Bronchial epithelial cell (primary cell): ENCODE results near the gene KLHL2. TPM values are rescaled to one million over a fixed set of nuclear protein-coding genes. Genes with fewer than 3 reads are reported as not detected.
"Not testable (repeated sequence)": the region's sequence is repeated elsewhere in the genome, so short reads cannot be mapped to it uniquely, and the experiment has no call there.

ENCODE experiments used
- DNase-seq: peaks from one replicate; pipeline ENCODE4 v3.0.0-alpha.2; 2010; ENCODE audit warnings: low read depth
- FAIRE-seq: peaks from 2 replicates; lab custom pipeline; 2011; peaks lifted over from hg19 to GRCh38; lab: Jason Lieb, UNC
- H3K27me3 ChIP-seq: 2 replicates; pipeline ENCODE4 v1.5.1; 2011; ENCODE audit warnings: low read length; ENCODE audit not compliant: control insufficient read depth, insufficient read depth
- H3K36me3 ChIP-seq: 2 replicates; pipeline ENCODE4 v1.5.1; 2011; ENCODE audit warnings: low read length; ENCODE audit not compliant: control insufficient read depth, insufficient read depth
- H3K4me3 ChIP-seq: 2 replicates; pipeline ENCODE4 v1.5.1; 2011; ENCODE audit warnings: mild to moderate bottlenecking, low read depth, low read length, control low read depth
- total RNA-seq: library from RNA; depleted of rRNA; stranded (reverse); fragments of >200 nt; gene quantifications from 2 replicates; pipeline ENCODE4 v1.2.1, GENCODE V29; 2014
- TF ChIP-seq, protein P1 (sequence below): IDR thresholded peaks from 2 replicates; pipeline ENCODE4 v1.5.1; 2011; ENCODE audit warnings: mild to moderate bottlenecking, moderate library complexity, low read length, control low read depth, inconsistent platforms; ENCODE audit not compliant: insufficient read depth, severe bottlenecking

Gene KLHL2
- total RNA-seq, 1 donor from 2014 or later, result 49.2 TPM

GRCh38 chr4:165204462-165204830 lies 2.9 kb upstream of the KLHL2 start:
- H3K36me3 ChIP-seq, result no peaks in the 10 kb centered on the region
- FAIRE-seq (no peak), DNase-seq (peak; percentile 77)
- no peaks in the 10 kb centered on the region for H3K27me3 ChIP-seq
- TF ChIP-seq, protein P1, sequence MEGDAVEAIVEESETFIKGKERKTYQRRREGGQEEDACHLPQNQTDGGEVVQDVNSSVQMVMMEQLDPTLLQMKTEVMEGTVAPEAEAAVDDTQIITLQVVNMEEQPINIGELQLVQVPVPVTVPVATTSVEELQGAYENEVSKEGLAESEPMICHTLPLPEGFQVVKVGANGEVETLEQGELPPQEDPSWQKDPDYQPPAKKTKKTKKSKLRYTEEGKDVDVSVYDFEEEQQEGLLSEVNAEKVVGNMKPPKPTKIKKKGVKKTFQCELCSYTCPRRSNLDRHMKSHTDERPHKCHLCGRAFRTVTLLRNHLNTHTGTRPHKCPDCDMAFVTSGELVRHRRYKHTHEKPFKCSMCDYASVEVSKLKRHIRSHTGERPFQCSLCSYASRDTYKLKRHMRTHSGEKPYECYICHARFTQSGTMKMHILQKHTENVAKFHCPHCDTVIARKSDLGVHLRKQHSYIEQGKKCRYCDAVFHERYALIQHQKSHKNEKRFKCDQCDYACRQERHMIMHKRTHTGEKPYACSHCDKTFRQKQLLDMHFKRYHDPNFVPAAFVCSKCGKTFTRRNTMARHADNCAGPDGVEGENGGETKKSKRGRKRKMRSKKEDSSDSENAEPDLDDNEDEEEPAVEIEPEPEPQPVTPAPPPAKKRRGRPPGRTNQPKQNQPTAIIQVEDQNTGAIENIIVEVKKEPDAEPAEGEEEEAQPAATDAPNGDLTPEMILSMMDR, result no peak
- H3K4me3 ChIP-seq, result no peak overlapping the region

GRCh38 chr4:165207016-165207430 lies 338 bp upstream of the KLHL2 start:
- TF ChIP-seq, protein P1, result no peak
- DNase-seq (no peak), FAIRE-seq (no peak)
- H3K27me3 ChIP-seq, result no peaks in the 10 kb centered on the region
- H3K36me3 ChIP-seq, result no peaks in the 10 kb centered on the region
- H3K4me3 ChIP-seq, result peak overlapping the region; percentile 83

DNA sequence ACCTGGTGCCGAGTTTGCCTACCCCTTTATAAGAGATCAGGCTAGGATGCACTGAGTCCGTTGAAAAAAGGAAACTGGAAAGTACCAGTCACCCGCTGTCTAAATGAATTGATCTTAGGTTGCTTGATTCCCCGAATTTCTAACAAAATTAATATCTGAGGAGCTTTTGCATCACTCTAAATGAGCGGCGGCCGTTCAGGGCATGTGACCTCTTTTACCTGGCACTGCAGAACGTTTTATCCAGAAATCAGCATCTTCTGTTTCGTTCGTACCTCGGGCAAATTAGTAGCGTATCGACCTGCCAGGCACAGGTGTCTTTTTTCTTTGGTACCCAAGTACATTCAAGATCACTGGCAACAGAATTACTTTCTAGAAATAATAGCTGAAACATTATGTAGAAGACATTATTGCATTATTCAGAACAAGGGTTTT lies 876 bp downstream of the KLHL2 start:
- DNase-seq (no peak), FAIRE-seq (no peak)
- TF ChIP-seq, protein P1, result no peak
- Histone ChIP-seq H3K4me3 (peak overlapping the region; percentile 83), H3K36me3 (no peaks in the 10 kb centered on the region), H3K27me3 (no peaks in the 10 kb centered on the region)

- Histone ChIP-seq H3K4me3 (peak overlapping the region; percentile 83), H3K27me3 (no peaks in the 10 kb centered on the region), H3K36me3 (no peaks in the 10 kb centered on the region)
- FAIRE-seq (no peak), DNase-seq (no peak)
- TF ChIP-seq, protein P1, result no peak
Measured at GRCh38 chr4:165208741-165209388, 1.5 kb downstream of the KLHL2 start.

GRCh38 chr4:165209796-165210195 lies 2.4 kb downstream of the KLHL2 start:
- no peaks in the 10 kb centered on the region for H3K27me3 ChIP-seq
- no peak for DNase-seq
- H3K4me3 ChIP-seq, result no peak overlapping the region
- TF ChIP-seq, protein P1, result no peak
- no peak for FAIRE-seq
- H3K36me3 ChIP-seq, result no peaks in the 10 kb centered on the region

GRCh38 chr4:165210566-165210965 lies 3.2 kb downstream of the KLHL2 start:
- TF ChIP-seq, protein P1, result no peak
- FAIRE-seq, result no peak
- no peak overlapping the region for H3K4me3 ChIP-seq
- no peaks in the 10 kb centered on the region for H3K27me3 ChIP-seq
- DNase-seq, result no peak
- H3K36me3 ChIP-seq, result no peaks in the 10 kb centered on the region

GRCh38 chr4:165212647-165213046 lies 5.3 kb downstream of the KLHL2 start:
- not testable (repeated sequence) for FAIRE-seq

DNA sequence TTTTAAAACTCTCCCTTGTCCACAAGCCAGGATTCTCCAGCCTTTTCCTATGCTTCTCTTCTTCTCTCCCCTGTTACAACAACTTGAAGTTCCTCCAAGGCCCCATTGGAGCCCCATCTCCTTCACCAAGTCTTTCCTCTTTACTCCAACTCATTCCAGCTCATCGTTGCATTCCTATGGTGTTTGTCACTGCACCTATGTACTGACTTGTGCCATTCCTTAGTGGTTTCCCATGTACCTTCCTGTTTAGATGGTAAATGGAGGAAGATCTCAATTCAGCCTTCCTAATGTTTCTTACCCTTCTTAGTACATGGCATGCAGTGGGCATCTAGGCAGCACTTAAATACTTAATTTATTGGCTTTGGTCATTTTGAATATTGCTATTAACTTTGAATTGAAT lies 6.0 kb downstream of the KLHL2 start:
- peak; percentile 62 for FAIRE-seq
- DNase-seq, result peak; percentile 86

More at GRCh38 chr4:165212647-165213046, 5.3 kb downstream of the KLHL2 start:
- H3K4me3 ChIP-seq, H3K27me3 ChIP-seq, H3K36me3 ChIP-seq, DNase-seq: not testable (repeated sequence)

More for the DNA sequence above, 6.0 kb downstream of the KLHL2 start:
- not testable (repeated sequence) for H3K27me3 ChIP-seq, H3K36me3 ChIP-seq, H3K4me3 ChIP-seq
